ENCODE data around the gene ABCA2.

Gene ABCA2

GRCh38 chr9:137029058-137029936 is 1.3 kb upstream of the ABCA2 start:
- peak; percentile 48 for DNase-seq (ENCODE audit: low read depth)

- peak; percentile 47 for DNase-seq (ENCODE audit: low read depth)
Observed at GRCh38 chr9:137028263-137029057, 423 bp upstream of the ABCA2 start.

GRCh38 chr9:137026828-137027227 is 1.2 kb downstream of the ABCA2 start:
- DNase-seq (ENCODE audit: low read depth) = no peak

- DNase-seq (ENCODE audit: low read depth) = no peak
Observed at GRCh38 chr9:137026384-137026783, 1.7 kb downstream of the ABCA2 start.

- no peak for DNase-seq (ENCODE audit: low read depth)
Observed at GRCh38 chr9:137025517-137025966, 2.5 kb downstream of the ABCA2 start.

GRCh38 chr9:137023583-137023991 is 4.5 kb downstream of the ABCA2 start:
- no peak for DNase-seq (ENCODE audit: low read depth)

- DNase-seq (ENCODE audit: low read depth) = no peak
Observed at GRCh38 chr9:137023157-137023556, 4.9 kb downstream of the ABCA2 start.

GRCh38 chr9:137022662-137023008 is 5.4 kb downstream of the ABCA2 start:
- DNase-seq (ENCODE audit: low read depth) = no peak

- peak; percentile 65 for DNase-seq (ENCODE audit: low read depth)
Observed at GRCh38 chr9:137021979-137022661, 5.9 kb downstream of the ABCA2 start.

- DNase-seq (ENCODE audit: low read depth) = no peak
Observed at GRCh38 chr9:137021568-137021978, 6.5 kb downstream of the ABCA2 start.

GRCh38 chr9:137020771-137021567 is 7.1 kb downstream of the ABCA2 start:
- DNase-seq (ENCODE audit: low read depth) = no peak

GRCh38 chr9:137019891-137020683 is 8.0 kb downstream of the ABCA2 start:
- no peak for DNase-seq (ENCODE audit: low read depth)

- DNase-seq (ENCODE audit: low read depth) = no peak
Observed at GRCh38 chr9:137018761-137019559, 9.1 kb downstream of the ABCA2 start.

- DNase-seq (ENCODE audit: low read depth) = no peak
Observed at GRCh38 chr9:137017791-137018497, 10.1 kb downstream of the ABCA2 start.

GRCh38 chr9:137017071-137017470 is 11.0 kb downstream of the ABCA2 start:
- no peak for DNase-seq (ENCODE audit: low read depth)

- no peak for DNase-seq (ENCODE audit: low read depth)
Observed at GRCh38 chr9:137016436-137016835, 11.6 kb downstream of the ABCA2 start.

GRCh38 chr9:137015976-137016375 is 12.1 kb downstream of the ABCA2 start:
- no peak for DNase-seq (ENCODE audit: low read depth)

GRCh38 chr9:137015540-137015930 is 12.5 kb downstream of the ABCA2 start:
- DNase-seq (ENCODE audit: low read depth) = no peak

GRCh38 chr9:137014776-137015539 is 13.1 kb downstream of the ABCA2 start:
- no peak for DNase-seq (ENCODE audit: low read depth)

All from stimulated activated CD4-positive, alpha-beta T cell treated with anti-CD3 and anti-CD28 coated beads, Interleukin-2, amount 100 ng/mL, for 4 hours (primary cell).